Skeletal muscle satellite cell (primary cell): ENCODE results near the gene DNAI4.
"Not testable (repeated sequence)": the region's sequence is repeated elsewhere in the genome, so short reads cannot be mapped to it uniquely, and the experiment has no call there.

ENCODE experiments used
- H3K27me3 ChIP-seq: 2 replicates; pipeline ENCODE4 v1.7.0; 2013; ENCODE audit warnings: low read length; ENCODE audit not compliant: control insufficient read depth, insufficient read depth
- H3K36me3 ChIP-seq: 2 replicates; pipeline ENCODE4 v1.7.0; 2013; ENCODE audit warnings: mild to moderate bottlenecking, control low read depth, low read length; ENCODE audit not compliant: insufficient read depth
- H3K4me1 ChIP-seq: 2 replicates; pipeline ENCODE4 v1.7.0; 2013; ENCODE audit warnings: low read length; ENCODE audit not compliant: control insufficient read depth, insufficient read depth
- H3K4me2 ChIP-seq: 2 replicates; pipeline ENCODE4 v1.7.0; 2013; ENCODE audit warnings: mild to moderate bottlenecking, low read length
- H3K4me3 ChIP-seq: 2 replicates; pipeline ENCODE4 v1.7.0; 2013; ENCODE audit warnings: low read length
- H3K9ac ChIP-seq: 2 replicates; pipeline ENCODE4 v1.7.0; 2013; ENCODE audit warnings: mild to moderate bottlenecking, low read depth, low read length, moderate library complexity
- H3K9me3 ChIP-seq: replicated peaks from 2 replicates; pipeline ENCODE4 v1.7.0; 2013; ENCODE audit warnings: mild to moderate bottlenecking, control low read depth, low read length

The DNAI4 gene

DNA sequence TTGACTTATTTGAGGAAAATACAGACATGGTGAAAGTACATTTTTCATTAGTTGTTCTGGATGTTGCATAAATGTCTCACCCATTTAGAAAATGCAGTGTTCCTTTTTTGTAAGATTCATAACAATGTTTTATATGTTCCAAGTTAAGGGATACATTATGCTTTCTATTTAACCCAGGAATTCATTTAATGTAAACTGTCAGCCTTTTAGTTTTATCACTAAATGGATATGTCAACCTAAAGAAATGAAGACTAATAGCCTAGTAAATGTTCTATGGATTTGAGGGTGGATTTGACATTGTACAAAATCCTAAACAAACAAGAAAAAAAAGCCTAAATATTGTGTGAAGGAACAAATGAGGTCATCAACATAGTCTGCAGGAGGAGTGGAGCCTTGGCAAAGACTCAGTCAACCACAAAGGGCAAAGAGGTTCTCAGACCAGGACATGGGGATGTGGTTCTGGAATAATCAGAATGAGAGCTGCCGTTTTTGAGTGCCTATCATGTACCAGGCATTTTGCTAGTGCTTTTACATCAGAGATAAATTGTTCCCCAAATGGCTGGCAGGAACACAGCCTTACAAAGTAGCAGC is 114.8 kb downstream of the DNAI4 start:
- Histone ChIP-seq H3K9me3 (no peaks in the 10 kb centered on the region), H3K4me2 (peak overlapping the region; percentile 1), H3K4me1 (peaks cover 9% of the 10 kb centered on the region), H3K27me3 (no peaks in the 10 kb centered on the region), H3K9ac (no peak overlapping the region), H3K4me3 (no peak overlapping the region), H3K36me3 (no peaks in the 10 kb centered on the region)

DNA sequence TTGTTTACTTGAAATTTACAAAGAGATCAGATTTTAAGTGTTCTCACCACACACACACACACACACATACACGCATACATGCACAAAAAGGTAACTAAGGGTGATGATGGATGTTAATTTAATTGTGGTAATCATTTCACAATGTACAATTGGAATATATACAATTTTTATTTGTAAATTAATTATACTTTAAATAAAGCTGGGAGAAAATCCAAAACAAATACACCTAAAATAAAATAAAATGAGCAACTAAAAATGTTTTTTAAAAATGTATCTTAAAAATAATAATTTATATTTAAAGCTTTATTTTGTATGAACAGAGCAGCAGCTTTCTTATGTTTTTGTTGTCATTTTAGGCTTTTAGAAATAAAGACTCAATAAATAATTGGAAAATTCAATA is 115.4 kb downstream of the DNAI4 start:
- Histone ChIP-seq H3K9me3 (no peaks in the 10 kb centered on the region), H3K36me3 (no peaks in the 10 kb centered on the region), H3K27me3 (no peaks in the 10 kb centered on the region), H3K4me1 (peaks cover 9% of the 10 kb centered on the region), H3K4me3 (no peak overlapping the region), H3K9ac (no peak overlapping the region), H3K4me2 (no peak overlapping the region)

DNA sequence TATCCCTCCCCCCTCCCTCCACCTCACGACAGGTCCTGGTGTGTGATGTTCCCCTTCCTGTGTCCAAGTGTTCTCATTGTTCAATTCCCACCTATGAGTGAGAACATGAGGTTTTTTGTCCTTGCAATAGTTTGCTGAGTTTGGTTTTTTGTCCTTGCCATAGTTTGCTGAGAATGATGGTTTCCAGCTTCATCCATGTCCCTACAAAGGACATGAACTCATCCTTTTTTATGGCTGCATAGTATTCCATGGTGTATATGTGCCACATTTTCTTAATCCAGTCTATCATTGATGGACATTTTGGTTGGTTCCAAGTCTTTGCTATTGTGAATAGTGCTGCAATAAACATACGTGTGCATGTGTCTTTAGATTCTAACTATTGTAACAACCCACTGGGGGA is 128.8 kb downstream of the DNAI4 start:
- H3K9me3 ChIP-seq, H3K4me3 ChIP-seq, H3K27me3 ChIP-seq, H3K4me1 ChIP-seq, H3K4me2 ChIP-seq, H3K9ac ChIP-seq, H3K36me3 ChIP-seq: not testable (repeated sequence)

DNA sequence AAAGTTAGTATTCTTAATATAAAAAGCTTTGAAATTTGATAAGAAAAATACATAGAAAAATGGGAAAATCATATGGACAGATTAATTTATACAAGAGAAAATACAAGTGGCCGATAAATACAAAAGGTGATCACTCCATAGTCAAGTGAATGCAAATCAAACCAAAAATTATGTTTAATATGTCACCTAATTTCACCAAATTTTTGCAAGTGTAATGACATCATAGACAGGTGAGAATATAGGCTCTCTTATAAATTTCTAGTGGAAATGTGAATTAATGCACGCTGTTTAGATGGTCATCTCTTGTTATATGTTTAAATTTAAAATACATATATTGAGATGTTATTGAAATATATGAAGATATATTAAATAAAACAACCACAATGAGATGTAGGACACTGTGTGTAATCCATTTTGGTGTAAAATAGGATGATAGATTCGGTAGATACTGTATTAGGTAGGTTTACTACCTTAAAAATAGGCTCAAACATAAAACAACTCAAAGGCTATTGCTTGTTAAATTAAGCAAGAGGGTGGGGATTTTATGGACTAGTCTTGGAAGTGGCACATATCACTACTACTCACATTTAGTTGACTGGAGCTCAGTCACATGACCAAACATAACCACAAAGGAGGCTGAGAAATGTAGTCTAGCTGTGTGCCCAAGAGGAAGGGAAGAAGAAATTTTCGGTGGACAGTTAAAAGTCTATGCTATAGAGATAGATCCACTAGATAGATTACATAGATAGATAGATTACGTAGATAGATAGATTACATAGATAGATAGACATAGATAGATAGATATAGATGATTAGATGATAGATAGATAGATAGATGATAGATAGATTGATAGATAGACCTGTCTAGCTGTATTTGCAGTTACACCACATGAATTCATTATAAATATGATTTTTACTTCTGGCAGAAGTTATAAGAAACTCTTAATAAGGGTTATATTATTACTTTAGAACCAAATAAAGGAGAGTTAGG is 132.7 kb downstream of the DNAI4 start:
- Histone ChIP-seq H3K9ac (no peak overlapping the region), H3K4me2 (no peak overlapping the region), H3K4me1 (no peaks in the 10 kb centered on the region), H3K9me3 (no peaks in the 10 kb centered on the region), H3K27me3 (no peaks in the 10 kb centered on the region), H3K4me3 (no peak overlapping the region), H3K36me3 (no peaks in the 10 kb centered on the region)

DNA sequence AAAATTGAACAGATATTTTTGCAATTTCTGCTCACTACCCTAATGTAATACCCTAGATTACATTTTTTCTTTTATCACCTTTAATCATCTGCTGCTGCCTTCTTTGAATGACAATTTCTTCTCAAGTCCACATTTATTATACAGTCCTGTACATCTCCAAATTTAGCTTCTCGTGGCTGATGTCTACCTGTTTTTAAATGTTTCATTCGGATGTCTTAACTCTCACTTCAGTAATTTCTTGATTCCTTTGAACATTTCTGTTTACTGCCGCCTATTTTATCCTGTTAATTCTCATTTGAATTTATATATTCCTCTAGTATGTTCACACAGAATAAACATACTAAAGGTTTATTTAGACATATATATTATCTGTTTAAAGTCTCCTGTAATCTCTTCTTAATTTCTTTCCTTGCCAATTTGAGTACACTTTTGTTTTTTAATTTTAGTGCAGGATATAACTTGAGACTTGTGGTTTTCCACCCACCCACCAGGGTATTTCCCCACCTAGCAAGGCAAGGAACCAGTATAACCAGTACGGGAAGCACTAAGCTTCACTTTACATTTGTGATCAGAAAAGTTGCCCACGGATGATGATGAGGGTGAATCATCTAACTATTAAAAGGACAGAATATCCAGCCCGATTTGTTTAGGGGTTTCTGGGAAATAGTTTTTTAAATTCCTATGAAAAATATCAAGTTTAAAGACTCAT is 136.3 kb downstream of the DNAI4 start:
- no peaks in the 10 kb centered on the region for H3K27me3 ChIP-seq
- H3K36me3 ChIP-seq, result no peaks in the 10 kb centered on the region
- H3K9ac ChIP-seq, result no peak overlapping the region
- no peaks in the 10 kb centered on the region for H3K4me1 ChIP-seq
- H3K4me3 ChIP-seq, result no peak overlapping the region
- H3K4me2 ChIP-seq, result no peak overlapping the region
- H3K9me3 ChIP-seq, result no peaks in the 10 kb centered on the region

DNA sequence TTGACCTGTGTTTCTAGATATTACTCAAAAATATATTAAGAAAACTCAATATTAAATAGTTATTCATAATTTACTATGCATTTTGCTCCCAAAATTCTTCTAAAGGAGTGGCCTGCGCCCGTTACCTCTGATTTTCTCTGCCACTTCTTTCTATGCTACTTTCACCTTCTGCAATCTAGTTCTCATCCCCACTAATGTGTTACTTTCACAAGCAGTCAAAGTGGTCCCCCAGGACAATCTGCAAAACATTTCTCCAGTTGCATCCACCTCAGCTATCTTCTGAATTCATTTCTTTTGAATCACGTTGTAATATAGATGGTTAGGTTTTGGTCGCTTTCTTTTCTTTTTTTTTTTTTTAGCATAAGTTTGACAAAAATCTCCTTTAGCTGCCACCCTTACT is 137.0 kb downstream of the DNAI4 start:
- Histone ChIP-seq H3K9ac (no peak overlapping the region), H3K4me1 (no peaks in the 10 kb centered on the region), H3K9me3 (no peaks in the 10 kb centered on the region), H3K36me3 (no peaks in the 10 kb centered on the region), H3K4me3 (no peak overlapping the region), H3K27me3 (no peaks in the 10 kb centered on the region), H3K4me2 (no peak overlapping the region)

DNA sequence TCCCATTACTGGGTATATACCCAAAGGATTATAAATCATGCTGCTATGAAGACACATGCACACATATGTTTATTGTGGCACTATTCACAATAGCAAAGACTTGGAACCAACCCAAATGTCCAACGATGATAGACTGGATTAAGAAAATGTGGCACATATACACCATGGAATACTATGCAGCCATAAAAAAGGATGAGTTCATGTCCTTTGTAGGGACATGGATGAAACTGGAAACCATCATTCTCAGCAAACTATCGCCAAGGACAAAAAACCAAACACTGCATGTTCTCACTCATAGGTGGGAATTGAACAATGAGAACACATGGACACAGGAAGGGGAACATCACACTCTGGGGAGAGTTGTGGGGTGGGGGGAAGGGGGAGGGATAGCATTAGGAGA is 138.9 kb downstream of the DNAI4 start:
- not testable (repeated sequence) for H3K4me3 ChIP-seq, H3K4me2 ChIP-seq, H3K36me3 ChIP-seq, H3K9me3 ChIP-seq, H3K4me1 ChIP-seq, H3K9ac ChIP-seq, H3K27me3 ChIP-seq

DNA sequence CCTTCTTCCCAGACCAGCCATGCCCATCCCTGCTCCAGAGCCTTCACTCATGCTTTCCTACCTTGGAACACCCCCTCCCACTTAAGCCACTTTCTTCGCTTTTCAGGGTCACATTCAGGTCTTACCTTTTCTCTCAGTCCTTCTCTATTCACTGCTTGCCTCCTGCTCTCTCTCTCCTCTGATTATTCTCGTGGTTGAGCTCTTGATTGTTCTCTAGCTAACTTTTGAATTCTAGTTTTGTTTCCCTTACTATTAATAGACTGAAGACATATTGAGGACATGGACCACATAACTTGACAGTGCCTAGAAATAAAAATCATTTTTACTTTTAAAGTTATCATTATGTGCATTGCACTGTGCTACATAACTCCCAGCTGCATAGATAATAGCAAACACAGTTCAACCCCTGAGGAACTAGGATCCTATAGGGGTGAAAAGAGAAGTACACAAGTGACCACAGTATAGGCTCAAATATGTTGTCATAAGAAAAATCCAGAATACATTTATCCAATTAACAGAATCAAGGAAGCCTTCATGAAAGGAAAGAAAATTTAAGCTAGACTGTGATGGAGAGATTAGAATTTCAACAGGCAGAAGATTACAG is 145.1 kb downstream of the DNAI4 start:
- Histone ChIP-seq H3K4me2 (no peak overlapping the region), H3K4me3 (no peak overlapping the region), H3K9me3 (no peaks in the 10 kb centered on the region), H3K36me3 (no peaks in the 10 kb centered on the region), H3K27me3 (no peaks in the 10 kb centered on the region), H3K9ac (no peak overlapping the region), H3K4me1 (no peaks in the 10 kb centered on the region)

DNA sequence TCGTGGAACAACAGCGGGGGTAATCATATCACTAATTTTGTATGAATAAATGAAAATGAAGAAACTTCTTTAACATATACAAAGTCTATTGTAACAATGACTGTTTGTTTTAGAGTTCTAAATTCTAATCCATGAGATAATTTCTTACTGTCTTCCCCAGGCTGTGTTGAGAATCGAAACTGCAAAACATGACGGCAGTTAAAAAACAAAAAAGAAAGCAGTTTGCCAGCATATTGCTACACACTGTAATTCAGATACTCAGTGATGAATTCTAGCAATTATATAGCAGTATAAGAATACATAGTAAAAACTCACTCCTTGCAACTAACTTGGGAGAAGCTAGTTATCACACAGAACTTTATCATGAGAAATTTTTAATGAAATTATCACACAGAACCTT is 145.7 kb downstream of the DNAI4 start:
- H3K27me3 ChIP-seq, result no peaks in the 10 kb centered on the region
- no peaks in the 10 kb centered on the region for H3K36me3 ChIP-seq
- H3K4me2 ChIP-seq, result no peak overlapping the region
- H3K4me1 ChIP-seq, result no peaks in the 10 kb centered on the region
- H3K4me3 ChIP-seq, result no peak overlapping the region
- H3K9me3 ChIP-seq, result no peaks in the 10 kb centered on the region
- no peak overlapping the region for H3K9ac ChIP-seq

DNA sequence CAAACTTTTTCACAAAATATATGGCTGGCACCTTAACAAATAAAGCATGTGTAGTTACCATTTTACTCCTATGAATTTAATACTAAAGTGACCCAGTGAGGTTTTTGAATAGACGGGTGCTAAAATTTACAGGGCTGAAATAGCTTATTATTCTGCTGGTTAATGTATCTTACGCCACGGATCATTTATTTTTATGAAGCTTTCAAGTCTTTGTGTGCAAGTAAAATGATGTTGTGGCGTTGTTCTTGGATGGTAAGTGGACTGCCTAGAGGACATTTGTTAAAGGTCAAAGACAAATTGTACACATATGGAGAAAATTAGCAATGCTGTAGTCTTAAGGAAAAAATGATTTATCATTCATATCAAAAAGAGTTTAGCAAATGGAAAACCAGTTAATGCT is 146.4 kb downstream of the DNAI4 start:
- no peaks in the 10 kb centered on the region for H3K27me3 ChIP-seq
- H3K4me1 ChIP-seq, result no peaks in the 10 kb centered on the region
- H3K9me3 ChIP-seq, result no peaks in the 10 kb centered on the region
- no peak overlapping the region for H3K9ac ChIP-seq
- no peaks in the 10 kb centered on the region for H3K36me3 ChIP-seq
- H3K4me2 ChIP-seq, result no peak overlapping the region
- H3K4me3 ChIP-seq, result no peak overlapping the region

DNA sequence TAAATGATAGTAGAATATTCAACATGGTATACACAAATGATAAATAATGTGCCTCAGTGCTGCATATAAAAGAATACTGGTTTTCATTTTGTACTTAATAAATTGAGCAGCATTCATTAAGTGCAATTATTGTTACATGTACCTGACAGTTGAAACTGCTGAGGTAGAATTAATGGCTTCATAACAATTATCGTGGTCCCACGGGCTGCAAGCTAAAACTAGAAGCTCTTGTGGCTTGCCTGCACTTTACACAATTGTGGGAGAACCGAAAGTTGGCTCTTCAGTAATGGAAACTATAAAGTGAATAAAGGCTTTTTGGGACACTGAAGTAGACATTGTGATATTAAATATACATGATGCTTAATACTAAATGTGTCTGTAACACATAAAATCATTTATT is 146.8 kb downstream of the DNAI4 start:
- Histone ChIP-seq H3K27me3 (no peaks in the 10 kb centered on the region), H3K4me2 (no peak overlapping the region), H3K9ac (no peak overlapping the region), H3K36me3 (no peaks in the 10 kb centered on the region), H3K9me3 (no peaks in the 10 kb centered on the region), H3K4me3 (no peak overlapping the region), H3K4me1 (no peaks in the 10 kb centered on the region)
